Neural progenitor cell (in vitro differentiated cells): Measurements from ENCODE around the gene MRPL38. TPM values are rescaled to one million over a fixed set of nuclear protein-coding genes. Genes with fewer than 3 reads are reported as not detected.
A peak's percentile ranks its signal among the peaks of the same experiment; 100 is the strongest.
"Not testable (repeated sequence)": the region's sequence is repeated elsewhere in the genome, so short reads cannot be mapped to it uniquely, and the experiment has no call there.

Experiments used
- DNase-seq: peaks from one replicate; pipeline ENCODE4 v3.0.0-alpha.2; 2016; ENCODE audit warnings: low spot score
- H2AFZ ChIP-seq: fragments of 200-600 bp; sonication (generic); replicated peaks from 2 replicates; pipeline ENCODE4 v1.6.1; 2016; ENCODE audit warnings: antibody characterized with exemption
- H3F3A ChIP-seq: fragments of 200-600 bp; sonication (generic); 2 replicates; pipeline ENCODE4 v1.6.1; 2016; ENCODE audit warnings: antibody characterized with exemption, low read depth
- H3K27ac ChIP-seq: fragments of 200-600 bp; sonication (generic); 2 replicates; pipeline ENCODE4 v1.5.1; 2016; ENCODE audit warnings: mild to moderate bottlenecking
- H3K27me3 ChIP-seq: fragments of 200-600 bp; sonication (generic); 2 replicates; pipeline ENCODE4 v1.6.1; 2016; ENCODE audit warnings: mild to moderate bottlenecking, moderate library complexity
- H3K36me3 ChIP-seq: fragments of 200-600 bp; sonication (generic); 2 replicates; pipeline ENCODE4 v1.5.1; 2016
- H3K4me1 ChIP-seq: fragments of 200-600 bp; sonication (generic); 2 replicates; pipeline ENCODE4 v1.6.1; 2016; ENCODE audit warnings: mixed run types
- H3K4me2 ChIP-seq: fragments of 200-600 bp; sonication (generic); 2 replicates; pipeline ENCODE4 v1.6.1; 2016
- H3K4me3 ChIP-seq: fragments of 200-600 bp; sonication (generic); 2 replicates; pipeline ENCODE4 v1.5.1; 2016
- H3K79me2 ChIP-seq: fragments of 200-600 bp; sonication (generic); 2 replicates; pipeline ENCODE4 v1.6.1; 2016; ENCODE audit warnings: low read depth
- H3K9ac ChIP-seq: fragments of 200-600 bp; sonication (generic); 2 replicates; pipeline ENCODE4 v1.6.1; 2016
- H3K9me3 ChIP-seq: fragments of 200-600 bp; sonication (generic); 2 replicates; pipeline ENCODE4 v1.5.1; 2016; ENCODE audit warnings: low read depth
- H4K20me1 ChIP-seq: fragments of 200-600 bp; sonication (generic); 2 replicates; pipeline ENCODE4 v1.6.1; 2016; ENCODE audit warnings: low read depth
- H3K27ac Mint-ChIP-seq: 3 replicates; pipeline ENCODE4 v1.8.0; 2021; ENCODE audit warnings: mixed read lengths
- H3K27me3 Mint-ChIP-seq: 2 replicates; pipeline ENCODE4 v1.8.0; 2022; ENCODE audit warnings: low read depth, mild to moderate bottlenecking, inconsistent platforms, moderate library complexity, mixed read lengths; ENCODE audit not compliant: insufficient read depth
- H3K36me3 Mint-ChIP-seq: 3 replicates; pipeline ENCODE4 v1.8.0; 2021; ENCODE audit warnings: mixed read lengths
- H3K4me1 Mint-ChIP-seq: 3 replicates; pipeline ENCODE4 v1.8.0; 2021; ENCODE audit warnings: mixed read lengths
- H3K4me3 Mint-ChIP-seq: 3 replicates; pipeline ENCODE4 v1.8.0; 2021; ENCODE audit warnings: mild to moderate bottlenecking, moderate library complexity, mixed read lengths
- H3K9me3 Mint-ChIP-seq: 3 replicates; pipeline ENCODE4 v1.8.0; 2020; ENCODE audit warnings: mixed read lengths
- CTCF ChIP-seq: fragments of 200-600 bp; sonication (generic); IDR thresholded peaks from 2 replicates; pipeline ENCODE4 v1.5.1; 2017; ENCODE audit warnings: antibody characterized with exemption, mild to moderate bottlenecking
- EZH2 ChIP-seq: fragments of 200-600 bp; sonication (generic); IDR thresholded peaks from 2 replicates; pipeline ENCODE4 v1.6.1; 2017; ENCODE audit warnings: antibody characterized with exemption, mild to moderate bottlenecking, moderate library complexity
- EZH2phosphoT487 ChIP-seq: fragments of 200-600 bp; sonication (generic); IDR thresholded peaks from 2 replicates; pipeline ENCODE4 v1.6.1; 2017; ENCODE audit warnings: antibody characterized with exemption
- total RNA-seq: library from RNA; depleted of rRNA; stranded (reverse); fragments of >200 nt; gene quantifications from 2 replicates; pipeline ENCODE4 v1.2.3, GENCODE V29; 2015; ENCODE audit warnings: low replicate concordance

MRPL38 gene
- total RNA-seq, 1 donor from 2014 or later: 26.8 TPM

- no peak for DNase-seq
- peak overlapping the region; percentile 73 for H3K4me3 Mint-ChIP-seq
- H3K9ac ChIP-seq: no peak overlapping the region
- no peaks in the 10 kb centered on the region for H3K27me3 ChIP-seq
- H3K27ac ChIP-seq: no peak overlapping the region
- H2AFZ ChIP-seq: no peak overlapping the region
- no peak for TF ChIP-seq EZH2
- no peak for TF ChIP-seq CTCF
- no peak for TF ChIP-seq EZH2phosphoT487
- H3K79me2 ChIP-seq: peaks cover 22% of the 10 kb centered on the region
- peaks cover 4% of the 10 kb centered on the region for H3K4me1 ChIP-seq
- H3F3A ChIP-seq: peaks cover 22% of the 10 kb centered on the region
- H3K4me2 ChIP-seq: no peak overlapping the region
- peaks cover 3% of the 10 kb centered on the region for H3K36me3 Mint-ChIP-seq
- H3K36me3 ChIP-seq: no peaks in the 10 kb centered on the region
- H3K27ac Mint-ChIP-seq: no peak overlapping the region
- H4K20me1 ChIP-seq: peaks cover 6% of the 10 kb centered on the region
- H3K9me3 Mint-ChIP-seq: no peaks in the 10 kb centered on the region
- no peaks in the 10 kb centered on the region for H3K9me3 ChIP-seq
- H3K4me3 ChIP-seq: no peak overlapping the region
- peaks cover 4% of the 10 kb centered on the region for H3K27me3 Mint-ChIP-seq
- peaks cover 13% of the 10 kb centered on the region for H3K4me1 Mint-ChIP-seq
Observed at GRCh38 chr17:75853433-75853832, 51.3 kb downstream of the MRPL38 start.

- not testable (repeated sequence) for H3K36me3 Mint-ChIP-seq, H3K4me2 ChIP-seq, H3K9me3 Mint-ChIP-seq, H3K9ac ChIP-seq, H3K27me3 Mint-ChIP-seq, H3K27ac Mint-ChIP-seq, H4K20me1 ChIP-seq, H3K9me3 ChIP-seq, H3K4me3 Mint-ChIP-seq, H3K27ac ChIP-seq, H3K27me3 ChIP-seq, H2AFZ ChIP-seq, DNase-seq, H3K36me3 ChIP-seq, H3K4me3 ChIP-seq, H3K4me1 ChIP-seq
- peaks cover 11% of the 10 kb centered on the region for H3K4me1 Mint-ChIP-seq
- Histone ChIP-seq H3F3A (peaks cover 21% of the 10 kb centered on the region), H3K79me2 (peaks cover 22% of the 10 kb centered on the region)
Observed at GRCh38 chr17:75851693-75851991, 53.0 kb downstream of the MRPL38 start.

- Histone ChIP-seq H3K9ac (no peak overlapping the region), H3K9me3 (no peaks in the 10 kb centered on the region), H3F3A (peaks cover 17% of the 10 kb centered on the region), H3K4me1 (no peaks in the 10 kb centered on the region), H2AFZ (no peak overlapping the region), H4K20me1 (peaks cover 6% of the 10 kb centered on the region), H3K36me3 (no peaks in the 10 kb centered on the region), H3K79me2 (peaks cover 22% of the 10 kb centered on the region), H3K27ac (no peak overlapping the region), H3K27me3 (no peaks in the 10 kb centered on the region), H3K4me3 (no peak overlapping the region), H3K4me2 (no peak overlapping the region)
- no peak overlapping the region for H3K27ac Mint-ChIP-seq
- H3K4me3 Mint-ChIP-seq: no peak overlapping the region
- DNase-seq: no peak
- no peaks in the 10 kb centered on the region for H3K9me3 Mint-ChIP-seq
- H3K4me1 Mint-ChIP-seq: peaks cover 7% of the 10 kb centered on the region
- H3K36me3 Mint-ChIP-seq: peaks cover 5% of the 10 kb centered on the region
- no peak for TF ChIP-seq EZH2phosphoT487
- H3K27me3 Mint-ChIP-seq: peaks cover 5% of the 10 kb centered on the region
Observed at GRCh38 chr17:75850928-75851692, 53.6 kb downstream of the MRPL38 start.

- H3K4me1 Mint-ChIP-seq: peaks cover 13% of the 10 kb centered on the region
- no peaks in the 10 kb centered on the region for H3K9me3 ChIP-seq
- no peak overlapping the region for H3K4me3 Mint-ChIP-seq
- no peak overlapping the region for H3K27ac Mint-ChIP-seq
- no peak overlapping the region for H3K4me2 ChIP-seq
- no peaks in the 10 kb centered on the region for H3K36me3 ChIP-seq
- H3K9me3 Mint-ChIP-seq: no peaks in the 10 kb centered on the region
- no peaks in the 10 kb centered on the region for H3K27me3 ChIP-seq
- H3K79me2 ChIP-seq: peaks cover 21% of the 10 kb centered on the region
- no peak overlapping the region for H3K9ac ChIP-seq
- H3F3A ChIP-seq: peaks cover 24% of the 10 kb centered on the region
- peaks cover 5% of the 10 kb centered on the region for H3K27me3 Mint-ChIP-seq
- H3K27ac ChIP-seq: no peak overlapping the region
- no peak overlapping the region for H3K4me3 ChIP-seq
- H3K36me3 Mint-ChIP-seq: peaks cover 5% of the 10 kb centered on the region
- H4K20me1 ChIP-seq: peaks cover 11% of the 10 kb centered on the region
- TF ChIP-seq CTCF: no peak
- TF ChIP-seq EZH2: no peak
- no peak for TF ChIP-seq EZH2phosphoT487
- DNase-seq: no peak
- H2AFZ ChIP-seq: no peak overlapping the region
- H3K4me1 ChIP-seq: no peaks in the 10 kb centered on the region
Observed at GRCh38 chr17:75849724-75850123, 55.0 kb downstream of the MRPL38 start.
